Retinal pigment epithelial cell (primary cell): Measurements from ENCODE around the gene GIMAP8.
A peak's percentile ranks its signal among the peaks of the same experiment; 100 is the strongest.
"Not testable (repeated sequence)": the region's sequence is repeated elsewhere in the genome, so short reads cannot be mapped to it uniquely, and the experiment has no call there.

Source experiments
- DNase-seq: peaks from one replicate; pipeline ENCODE4 v3.0.0-alpha.2; 2010; ENCODE audit warnings: low read depth
- H3K4me3 ChIP-seq: 2 replicates; pipeline ENCODE4 v1.5.1; 2011; ENCODE audit warnings: mild to moderate bottlenecking, low read length, control low read depth, moderate library complexity
- TF ChIP-seq, protein P1 (sequence below): conservative IDR thresholded peaks from 2 replicates; pipeline ENCODE4 v1.5.1; 2011; ENCODE audit warnings: low read depth, low read length, control low read depth, inconsistent platforms

The GIMAP8 gene

DNA sequence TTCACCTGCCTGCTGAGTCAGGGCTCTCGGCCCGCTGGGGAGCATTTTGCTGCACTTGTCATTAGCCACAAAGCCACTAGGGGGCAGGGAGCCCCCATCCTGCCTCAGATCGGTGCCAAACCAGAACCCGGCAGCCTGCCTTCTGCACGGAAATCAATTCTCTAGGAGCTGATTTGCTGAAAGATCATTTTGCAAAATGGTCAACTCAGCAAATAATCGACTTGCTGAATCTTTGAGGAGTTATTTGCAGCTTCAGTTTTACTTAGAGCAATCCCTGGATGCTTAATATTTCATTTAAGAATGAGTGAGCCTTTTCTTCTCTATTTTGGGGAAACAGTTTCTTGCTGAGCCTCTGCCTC is 1.7 kb upstream of the GIMAP8 start:
- no peak overlapping the region for H3K4me3 ChIP-seq
- DNase-seq, result peak; percentile 11
- TF ChIP-seq, protein P1, sequence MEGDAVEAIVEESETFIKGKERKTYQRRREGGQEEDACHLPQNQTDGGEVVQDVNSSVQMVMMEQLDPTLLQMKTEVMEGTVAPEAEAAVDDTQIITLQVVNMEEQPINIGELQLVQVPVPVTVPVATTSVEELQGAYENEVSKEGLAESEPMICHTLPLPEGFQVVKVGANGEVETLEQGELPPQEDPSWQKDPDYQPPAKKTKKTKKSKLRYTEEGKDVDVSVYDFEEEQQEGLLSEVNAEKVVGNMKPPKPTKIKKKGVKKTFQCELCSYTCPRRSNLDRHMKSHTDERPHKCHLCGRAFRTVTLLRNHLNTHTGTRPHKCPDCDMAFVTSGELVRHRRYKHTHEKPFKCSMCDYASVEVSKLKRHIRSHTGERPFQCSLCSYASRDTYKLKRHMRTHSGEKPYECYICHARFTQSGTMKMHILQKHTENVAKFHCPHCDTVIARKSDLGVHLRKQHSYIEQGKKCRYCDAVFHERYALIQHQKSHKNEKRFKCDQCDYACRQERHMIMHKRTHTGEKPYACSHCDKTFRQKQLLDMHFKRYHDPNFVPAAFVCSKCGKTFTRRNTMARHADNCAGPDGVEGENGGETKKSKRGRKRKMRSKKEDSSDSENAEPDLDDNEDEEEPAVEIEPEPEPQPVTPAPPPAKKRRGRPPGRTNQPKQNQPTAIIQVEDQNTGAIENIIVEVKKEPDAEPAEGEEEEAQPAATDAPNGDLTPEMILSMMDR, result peak; percentile 98

DNA sequence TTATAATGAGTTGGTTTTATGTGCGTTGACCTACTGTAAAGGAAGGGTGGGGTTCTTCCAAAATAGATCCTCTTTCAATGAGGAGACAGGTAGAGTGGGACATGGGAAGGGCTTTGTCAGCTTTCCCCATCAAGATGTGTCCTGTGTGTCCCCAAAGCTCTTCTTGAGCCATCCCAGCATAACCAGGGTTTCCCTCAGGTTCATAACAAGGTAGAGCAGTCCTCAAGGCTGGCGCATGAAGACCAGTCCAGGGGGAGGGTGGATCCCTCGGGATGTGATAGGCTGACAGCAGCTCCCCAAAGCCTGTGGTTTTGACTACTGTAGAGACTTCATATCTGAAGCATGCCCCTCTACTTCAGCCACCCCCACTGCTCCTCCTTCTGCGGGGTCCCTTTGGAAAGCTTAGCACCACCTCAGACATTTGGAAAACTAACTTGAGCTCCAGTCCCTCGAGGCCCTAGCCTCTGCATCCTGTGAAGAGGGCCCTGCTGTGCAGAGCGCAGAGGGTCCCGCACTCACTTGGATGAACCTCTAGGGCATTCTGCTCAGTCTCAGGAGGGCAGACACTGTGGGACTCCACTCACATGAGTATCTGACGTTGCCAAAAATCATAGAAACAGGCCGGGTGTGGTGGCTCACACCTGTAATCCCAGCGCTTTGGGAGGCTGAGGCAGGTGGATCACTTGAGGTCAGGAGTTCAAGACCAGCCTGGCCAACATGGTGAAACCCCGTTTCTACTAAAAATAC is 1.1 kb upstream of the GIMAP8 start:
- TF ChIP-seq, protein P1, result no peak
- no peak for DNase-seq
- H3K4me3 ChIP-seq, result no peak overlapping the region

DNA sequence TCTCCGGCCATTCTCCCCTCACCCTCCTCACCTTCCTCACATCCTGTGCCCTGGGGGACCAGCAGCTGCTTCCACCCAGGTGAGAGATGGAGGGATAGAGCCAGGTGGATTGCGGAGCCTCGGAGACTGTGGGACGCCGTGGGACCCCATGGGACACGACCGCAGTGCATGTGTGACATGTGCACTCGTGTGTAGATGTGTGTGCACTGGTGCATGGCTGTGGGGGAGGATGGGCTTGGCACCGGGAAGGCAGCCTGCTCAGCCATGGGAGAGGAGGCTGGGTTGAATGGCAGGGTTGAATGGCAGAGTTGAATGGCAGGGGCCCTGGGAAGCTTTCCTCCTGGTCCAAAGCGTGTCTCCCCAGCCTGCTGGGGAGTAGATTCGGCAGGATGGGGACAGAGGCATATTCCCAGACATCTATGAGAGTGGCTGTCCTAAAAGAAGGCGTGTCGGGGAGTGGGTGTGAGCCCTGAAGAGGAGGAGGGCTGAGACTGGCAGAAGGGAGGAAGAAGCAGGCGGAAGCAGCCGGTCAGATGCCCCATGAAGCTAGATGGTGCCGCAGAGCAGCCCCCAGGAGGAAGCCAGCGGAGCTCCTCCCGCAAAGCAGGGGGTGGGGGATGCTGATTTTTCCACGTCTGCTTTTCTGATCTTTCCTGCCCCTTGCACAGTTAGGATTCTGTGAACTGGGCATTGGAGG is 815 bp downstream of the GIMAP8 start:
- no peak overlapping the region for H3K4me3 ChIP-seq
- no peak for DNase-seq
- TF ChIP-seq, protein P1, result no peak

DNA sequence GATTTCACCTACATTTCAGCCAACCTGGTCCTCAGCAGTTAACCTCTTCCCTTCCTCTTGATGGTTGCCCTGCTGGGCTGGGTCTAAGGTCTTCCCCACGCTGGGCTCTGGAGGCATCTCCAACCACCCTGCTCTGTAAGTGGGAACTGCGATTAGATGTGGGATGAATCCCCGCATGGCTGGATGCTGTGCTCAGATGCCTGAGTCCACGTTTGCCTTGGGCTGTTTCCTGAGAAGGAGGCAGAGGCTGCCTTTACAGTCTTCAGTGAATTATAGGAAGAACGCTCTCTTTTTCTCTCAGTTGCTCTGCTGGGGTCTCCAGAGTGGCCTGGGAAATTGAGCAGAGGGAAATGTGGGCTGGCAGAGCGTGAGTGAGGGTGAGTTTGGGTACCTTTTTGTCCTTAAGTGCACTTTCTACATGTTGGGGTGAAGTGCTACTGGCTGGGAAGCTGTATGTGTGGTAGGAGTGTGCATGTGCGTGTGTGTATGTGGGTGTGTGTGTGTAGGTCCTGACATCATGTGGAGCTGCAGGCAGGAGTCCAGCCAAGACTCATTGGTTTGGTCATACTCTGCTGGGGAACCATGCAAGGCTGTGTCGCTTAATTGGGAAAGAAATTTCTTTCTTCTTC is 1.5 kb downstream of the GIMAP8 start:
- no peak overlapping the region for H3K4me3 ChIP-seq
- DNase-seq, result no peak
- TF ChIP-seq, protein P1, result no peak

DNA sequence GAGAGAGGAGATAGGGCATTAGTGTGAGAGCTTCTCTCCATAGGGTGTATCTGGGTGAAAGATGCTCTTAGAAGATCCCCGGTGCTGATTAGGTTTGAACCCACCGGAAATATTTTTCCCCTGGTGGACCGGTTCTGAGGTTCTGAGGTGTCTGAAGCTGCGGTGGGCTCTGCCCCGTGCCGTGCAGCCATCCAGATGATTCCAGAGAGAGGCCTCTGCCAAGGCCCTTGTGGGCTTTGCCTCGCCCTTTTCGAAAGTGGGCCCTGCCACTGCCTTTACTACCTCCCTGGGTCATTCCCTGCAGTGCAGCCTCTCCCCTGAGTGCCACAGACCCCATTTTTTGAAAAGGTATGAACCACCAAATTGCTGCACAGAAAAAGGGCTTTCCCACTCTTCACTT is 2.8 kb downstream of the GIMAP8 start:
- H3K4me3 ChIP-seq, result no peak overlapping the region
- TF ChIP-seq, protein P1, result no peak
- DNase-seq, result no peak

DNA sequence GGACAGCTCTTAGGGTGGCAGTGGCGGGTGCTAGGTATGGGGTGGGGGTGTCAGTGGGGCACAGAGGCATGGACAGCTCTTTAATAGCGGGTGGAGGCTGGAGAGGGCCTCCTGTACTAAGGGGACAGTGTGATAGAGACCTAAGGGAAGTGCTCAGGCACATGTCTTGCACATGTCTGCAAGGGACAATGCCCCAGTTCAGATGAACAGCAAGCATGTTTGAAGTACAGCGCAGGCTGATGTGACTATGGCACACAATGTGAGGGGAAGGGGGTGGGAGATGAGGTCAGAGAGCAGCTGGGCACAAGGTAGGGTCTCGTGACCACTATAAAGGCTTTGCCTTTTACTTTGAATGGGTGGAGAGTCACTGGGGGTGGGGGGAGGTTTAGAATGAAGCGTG is 3.5 kb downstream of the GIMAP8 start:
- no peak for DNase-seq
- H3K4me3 ChIP-seq, result no peak overlapping the region
- TF ChIP-seq, protein P1, result no peak

DNA sequence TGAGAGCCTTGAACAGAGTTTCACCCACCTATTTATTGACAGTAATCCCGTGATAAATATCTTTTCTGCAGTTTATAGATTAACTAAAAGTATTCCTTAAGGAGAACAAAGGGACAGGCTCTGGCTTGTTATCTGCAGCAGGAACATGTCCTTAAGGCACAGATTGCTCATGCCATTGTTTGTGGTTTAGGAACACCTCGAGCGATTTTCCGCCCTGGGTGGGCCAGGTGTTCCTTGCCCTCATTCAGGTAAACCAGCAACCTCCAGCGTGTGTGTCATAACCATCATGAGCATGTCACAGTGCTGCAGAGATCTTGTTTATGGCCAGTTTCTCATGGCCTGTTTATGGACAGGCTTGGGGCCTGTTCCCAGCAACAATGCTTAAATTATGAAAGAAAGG is 6.6 kb downstream of the GIMAP8 start:
- not testable (repeated sequence) for DNase-seq, H3K4me3 ChIP-seq
